Tongue (tissue), 2 donors: Measurements from ENCODE around the gene NTPCR. TPM values are rescaled to one million over a fixed set of nuclear protein-coding genes. Genes with fewer than 3 reads are reported as not detected.
"Not testable (repeated sequence)": the region's sequence is repeated elsewhere in the genome, so short reads cannot be mapped to it uniquely, and the experiment has no call there.

Source experiments
- DNase-seq: peaks from one replicate; pipeline ENCODE4 v3.0.0-alpha.2; 2015
- total RNA-seq: library from RNA; depleted of rRNA; stranded (reverse); fragments of >200 nt; gene quantifications from one replicate; pipeline ENCODE4 v1.2.3, GENCODE V29; 2014

Gene NTPCR
- total RNA-seq, 1 donor from 2014 or later = 37.6 TPM

DNA sequence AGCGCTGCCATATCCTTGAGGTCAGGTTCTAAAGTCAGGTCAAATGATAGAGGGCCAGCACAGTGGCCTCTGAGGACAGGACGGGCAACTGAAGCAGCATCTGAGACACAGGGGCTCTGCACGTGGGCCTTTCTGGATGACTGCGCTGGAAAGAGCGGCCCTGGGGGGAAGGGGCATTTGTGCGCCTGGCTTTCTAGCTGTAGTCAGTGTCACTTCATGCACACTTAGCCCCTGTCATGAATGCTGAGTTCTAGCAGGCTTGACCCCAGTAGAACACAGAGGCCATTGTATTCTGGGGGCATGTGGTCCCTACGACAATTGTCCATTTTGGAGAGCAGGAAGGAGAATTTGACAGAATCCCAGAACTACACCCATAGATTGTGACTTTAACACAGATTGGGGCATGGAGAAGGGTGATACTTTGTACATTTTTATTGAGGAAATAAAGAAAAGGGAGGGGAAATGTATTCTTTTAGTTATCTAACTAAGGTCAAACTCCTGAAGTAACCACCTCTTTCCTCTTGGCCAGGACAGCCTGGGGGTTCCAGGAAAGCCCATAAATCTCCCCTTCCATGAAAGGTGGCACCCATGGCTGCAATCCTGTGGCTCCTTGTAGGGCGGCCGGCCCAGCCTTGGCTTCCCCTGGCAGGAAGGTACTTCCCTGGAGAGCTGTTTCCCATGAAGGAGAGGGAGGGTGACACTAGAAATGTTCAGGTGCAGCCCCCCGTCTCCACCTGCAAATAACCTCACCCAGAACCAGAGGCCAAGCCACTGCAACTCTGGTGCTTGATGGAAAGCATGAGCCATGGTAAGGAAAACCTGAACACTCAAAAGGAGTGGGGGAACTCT lies 34.4 kb downstream of the NTPCR start:
- DNase-seq = no peak

DNA sequence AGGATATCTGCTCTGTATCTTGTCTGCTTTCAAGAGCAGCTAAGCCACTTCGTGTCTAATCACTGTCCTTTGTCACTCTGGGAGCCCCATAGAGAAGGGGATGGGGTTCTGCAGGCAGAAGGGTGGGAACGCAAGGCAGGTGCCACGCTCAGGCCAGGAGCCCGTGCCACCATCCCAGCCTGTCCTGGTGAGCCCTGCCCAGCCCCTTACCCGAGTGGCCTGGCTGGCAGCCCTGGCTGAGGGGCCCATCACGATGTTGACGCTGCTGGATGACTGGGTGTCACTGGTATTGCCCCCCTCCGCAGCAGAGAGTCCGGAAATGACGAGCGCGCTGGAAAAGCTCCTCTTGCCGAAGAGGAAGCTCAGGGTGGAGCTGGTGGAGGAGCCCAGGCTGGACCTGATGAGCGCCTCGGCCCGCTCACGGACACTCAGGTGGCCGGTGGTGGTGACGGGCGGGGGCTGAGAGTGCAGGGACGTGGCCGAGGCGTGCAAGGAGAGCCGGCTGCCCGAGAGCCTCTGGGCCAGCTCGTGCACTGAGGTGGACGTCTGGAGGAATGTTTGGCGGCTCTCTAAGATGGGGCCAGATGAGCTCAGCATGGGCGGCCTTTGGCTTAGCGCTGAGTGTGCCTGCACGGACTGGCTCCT lies 35.6 kb downstream of the NTPCR start:
- DNase-seq = no peak

DNA sequence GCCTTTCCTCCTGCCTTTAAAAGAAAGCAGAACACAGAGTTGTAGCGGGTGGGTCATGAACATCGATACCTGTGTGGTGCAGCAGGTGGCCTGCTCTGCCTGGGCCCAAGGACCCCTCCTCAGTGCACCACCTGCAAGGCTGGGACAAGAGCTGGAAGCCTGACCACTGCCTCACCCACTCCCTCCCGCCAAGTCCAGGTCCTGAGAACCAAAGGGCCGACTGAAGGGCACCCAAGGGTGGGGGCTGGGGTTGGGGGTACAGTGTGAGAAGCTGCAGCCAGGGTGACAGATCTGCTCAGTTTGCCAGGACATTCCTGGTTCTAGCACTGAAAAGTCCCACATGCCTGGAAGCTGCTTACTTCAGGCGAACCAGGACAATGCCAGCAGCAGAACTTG lies 36.1 kb downstream of the NTPCR start:
- DNase-seq = no peak

DNA sequence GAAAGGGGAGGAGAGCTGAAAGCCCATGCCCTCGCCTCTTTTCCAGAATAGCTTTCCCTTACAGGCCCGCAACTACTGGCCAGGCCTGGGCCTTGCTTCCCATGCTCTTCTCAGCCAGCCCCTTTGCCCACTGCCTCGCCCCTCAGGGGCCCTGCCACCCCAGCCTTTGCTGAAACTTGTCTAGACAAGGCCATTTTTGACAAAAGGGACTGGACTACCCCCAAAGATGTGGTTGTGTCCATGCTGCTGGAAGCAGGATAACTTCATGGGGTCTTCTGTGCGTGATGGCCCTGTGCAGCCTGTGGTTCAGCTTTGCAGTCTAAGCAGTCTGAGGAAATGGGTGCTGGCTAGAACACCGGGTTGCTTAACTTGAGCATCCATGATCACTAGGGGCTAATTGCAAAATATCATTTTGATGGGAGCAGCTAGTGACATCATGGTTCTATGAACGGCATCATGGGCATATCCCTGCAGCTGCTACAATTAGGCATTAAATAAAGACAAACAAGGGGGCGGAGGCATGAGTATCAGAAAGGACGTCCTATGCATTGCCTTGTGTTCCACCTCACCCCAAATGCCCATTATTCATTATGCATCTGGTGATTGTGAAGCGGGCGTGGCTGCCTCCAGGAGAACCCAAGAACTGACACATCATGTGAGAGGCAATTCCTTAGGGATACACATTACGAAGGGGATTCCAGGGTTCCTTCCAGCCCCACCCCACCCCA lies 36.8 kb downstream of the NTPCR start:
- no peak for DNase-seq

GRCh38 chr1:232987774-232988140 lies 37.3 kb downstream of the NTPCR start:
- DNase-seq = no peak

DNA sequence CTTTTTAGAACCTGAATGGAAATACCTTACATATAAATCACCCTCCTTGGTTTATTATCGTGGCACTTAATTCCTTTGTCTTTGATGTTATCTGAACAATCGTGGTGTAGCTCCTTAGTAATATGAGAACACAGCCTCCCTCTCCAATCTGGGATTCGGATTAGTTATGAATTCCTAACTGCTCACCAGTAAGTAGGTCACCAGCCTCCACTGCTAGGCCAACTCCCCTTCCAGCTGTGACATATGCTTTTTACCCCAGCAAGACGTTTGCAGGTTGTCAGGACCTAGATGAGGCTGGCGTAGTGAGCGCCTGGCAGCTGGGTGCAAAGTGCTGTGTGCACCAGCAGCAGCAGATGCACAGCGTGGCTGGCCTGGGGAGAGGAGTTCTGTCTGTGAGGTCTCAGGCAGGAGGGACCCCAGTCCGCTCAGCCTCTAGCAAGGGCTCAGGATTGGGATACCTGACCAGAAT lies 38.2 kb downstream of the NTPCR start:
- no peak for DNase-seq

- DNase-seq = no peak
Measured at GRCh38 chr1:232990176-232991128, 40.0 kb downstream of the NTPCR start.

GRCh38 chr1:232991238-232991637 lies 40.8 kb downstream of the NTPCR start:
- DNase-seq = no peak

- DNase-seq = no peak
Measured at GRCh38 chr1:232992227-232992626, 41.8 kb downstream of the NTPCR start.

GRCh38 chr1:232993555-232993954 lies 43.1 kb downstream of the NTPCR start:
- no peak for DNase-seq

GRCh38 chr1:232995189-232995588 lies 44.8 kb downstream of the NTPCR start:
- peak; percentile 29 for DNase-seq

DNA sequence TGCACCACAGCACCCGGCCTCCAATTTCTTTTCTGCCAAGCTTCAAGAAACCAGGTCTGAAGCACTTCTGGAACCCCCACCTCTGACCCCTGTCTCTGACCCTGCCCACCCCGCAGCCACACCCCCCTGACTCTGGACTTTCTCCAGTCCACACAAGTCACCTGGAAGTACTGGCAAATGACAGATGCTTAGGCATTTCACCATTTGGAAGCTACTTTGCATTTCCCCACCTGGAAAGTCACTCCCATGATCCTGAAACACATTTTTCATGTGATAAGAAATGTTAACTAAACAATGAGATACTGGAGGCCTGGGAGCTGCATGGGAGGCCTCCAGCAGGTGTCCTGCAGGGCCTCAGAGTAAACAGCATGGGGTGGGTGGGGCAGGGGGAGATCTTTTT lies 45.7 kb downstream of the NTPCR start:
- no peak for DNase-seq

DNA sequence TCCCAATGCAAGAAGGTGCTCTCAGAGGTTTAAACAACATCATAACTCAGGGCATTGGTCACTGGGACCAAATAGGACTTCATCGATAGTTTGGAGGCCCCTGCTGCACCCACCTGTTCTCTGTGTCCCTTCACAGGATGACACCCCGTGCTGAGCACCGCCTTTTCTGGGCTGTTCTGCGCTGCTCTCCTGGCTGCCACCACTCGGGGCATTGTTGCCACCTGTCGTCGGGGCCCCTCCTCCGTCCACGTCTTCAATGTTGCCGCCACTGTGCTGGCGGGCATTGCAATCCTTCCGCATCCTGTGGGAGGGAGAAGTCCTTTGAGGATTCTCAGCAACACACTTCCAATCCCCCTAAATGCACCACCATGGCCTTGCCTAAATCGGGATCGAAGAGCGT lies 47.7 kb downstream of the NTPCR start:
- DNase-seq = no peak

- DNase-seq = no peak
Measured at GRCh38 chr1:232998646-232999045, 48.2 kb downstream of the NTPCR start.

DNA sequence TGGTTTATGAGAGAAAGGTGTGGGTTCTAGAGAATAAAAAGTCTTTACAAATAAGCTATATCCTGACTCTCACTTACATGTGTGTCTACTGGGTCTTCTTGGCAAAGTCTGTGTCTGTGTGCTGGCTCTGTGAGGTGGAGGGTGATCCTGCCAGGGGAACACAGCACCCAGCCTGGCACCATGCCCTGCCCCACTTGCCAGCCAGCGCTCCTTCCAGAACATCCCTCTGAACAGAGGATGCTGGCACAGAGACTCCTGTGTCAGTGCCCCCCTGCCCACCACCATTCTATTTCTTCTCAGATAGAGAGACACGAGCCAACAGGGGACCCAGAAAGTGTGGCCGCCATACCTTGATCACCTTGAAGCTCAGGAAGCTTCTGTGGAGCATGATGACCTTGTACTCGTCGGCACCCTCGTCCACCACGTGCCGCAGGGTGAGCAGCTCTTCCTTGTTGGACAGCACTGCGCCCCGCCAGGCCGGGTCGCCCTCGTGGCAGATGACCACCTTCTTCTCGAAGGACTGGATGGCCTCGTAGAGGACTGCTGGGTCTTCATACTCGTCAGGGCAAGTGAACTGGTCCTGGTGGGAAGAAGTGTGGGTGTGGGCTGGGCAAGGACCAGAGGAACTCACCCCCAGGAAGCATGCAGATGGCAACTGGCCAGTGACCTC lies 49.7 kb downstream of the NTPCR start:
- no peak for DNase-seq

- not testable (repeated sequence) for DNase-seq
Measured at GRCh38 chr1:233003638-233004037, 53.2 kb downstream of the NTPCR start.

GRCh38 chr1:233004451-233004850 lies 54.0 kb downstream of the NTPCR start:
- no peak for DNase-seq

DNA sequence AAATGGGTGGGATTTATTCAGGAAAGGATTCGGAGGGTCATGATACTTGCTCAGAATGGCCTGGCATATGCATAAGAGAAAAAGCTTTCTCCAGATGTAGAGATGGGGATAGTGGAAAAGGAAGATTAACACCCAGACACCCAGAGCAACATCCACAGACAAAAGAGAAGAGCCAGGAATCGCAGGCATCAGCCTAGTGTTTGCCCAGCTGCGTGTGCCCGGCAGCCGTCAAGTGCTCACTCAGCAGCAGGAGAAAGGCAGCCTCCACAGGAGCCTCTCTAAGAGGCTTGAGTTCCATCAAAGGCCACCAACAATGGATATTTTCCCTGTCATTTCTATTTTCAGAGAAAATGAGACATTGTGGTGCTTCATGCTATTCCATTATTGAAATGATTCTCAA lies 54.7 kb downstream of the NTPCR start:
- DNase-seq = no peak

GRCh38 chr1:233005703-233006102 lies 55.3 kb downstream of the NTPCR start:
- no peak for DNase-seq

DNA sequence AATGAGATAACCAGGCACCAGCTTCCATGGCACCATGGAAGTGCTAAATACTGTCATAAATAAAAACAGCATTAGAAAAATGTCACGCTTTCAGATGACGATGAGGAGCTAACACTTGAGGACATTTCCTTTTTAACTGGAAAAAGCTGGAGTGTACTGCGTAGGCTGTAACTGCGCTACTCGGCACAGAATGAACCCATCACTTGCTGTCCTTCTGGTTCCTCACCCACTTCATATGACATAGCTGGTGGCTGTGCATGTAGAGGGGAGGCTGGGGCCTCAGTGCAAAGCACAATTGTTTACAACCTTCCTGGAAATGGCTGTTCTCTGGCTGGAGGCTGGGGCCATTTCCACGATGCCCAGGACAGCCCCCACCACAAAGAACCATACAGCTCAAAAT lies 55.7 kb downstream of the NTPCR start:
- no peak for DNase-seq

DNA sequence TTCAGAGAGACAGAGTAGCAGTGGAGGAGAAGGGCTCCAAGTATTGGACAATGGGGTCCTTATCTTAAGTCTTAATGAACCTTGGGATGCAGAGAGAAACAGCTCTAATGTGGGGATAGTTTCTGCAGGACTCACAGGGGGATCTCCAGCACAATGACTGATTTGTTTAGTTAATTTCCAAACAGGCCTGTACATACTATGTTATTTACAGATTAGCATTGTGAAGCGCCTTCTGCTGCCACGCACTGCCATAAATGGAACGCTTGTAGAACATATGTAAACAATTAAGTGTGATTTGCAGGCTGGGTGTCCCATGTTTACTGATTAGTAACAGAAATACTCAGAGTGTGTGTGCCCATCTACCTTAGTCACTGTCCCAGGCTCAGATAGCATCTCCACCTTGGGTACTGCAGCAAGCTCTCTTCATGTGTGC lies 56.1 kb downstream of the NTPCR start:
- no peak for DNase-seq
